ENCODE measurements around the gene ARSA.

The ARSA gene

GRCh38 chr22:50600538-50600937 lies 27.4 kb downstream of the ARSA start, which contains the start of gene MAPK8IP2:
Gene MAPK8IP2, plus strand, starts transcription at chr22:50600793. Its CDS starts 26 bp downstream, at chr22:50600819.
- CTCF ChIA-PET: no interaction called here
- POLR2A ChIA-PET: no interaction called here
- TF ChIP-seq, protein P1, sequence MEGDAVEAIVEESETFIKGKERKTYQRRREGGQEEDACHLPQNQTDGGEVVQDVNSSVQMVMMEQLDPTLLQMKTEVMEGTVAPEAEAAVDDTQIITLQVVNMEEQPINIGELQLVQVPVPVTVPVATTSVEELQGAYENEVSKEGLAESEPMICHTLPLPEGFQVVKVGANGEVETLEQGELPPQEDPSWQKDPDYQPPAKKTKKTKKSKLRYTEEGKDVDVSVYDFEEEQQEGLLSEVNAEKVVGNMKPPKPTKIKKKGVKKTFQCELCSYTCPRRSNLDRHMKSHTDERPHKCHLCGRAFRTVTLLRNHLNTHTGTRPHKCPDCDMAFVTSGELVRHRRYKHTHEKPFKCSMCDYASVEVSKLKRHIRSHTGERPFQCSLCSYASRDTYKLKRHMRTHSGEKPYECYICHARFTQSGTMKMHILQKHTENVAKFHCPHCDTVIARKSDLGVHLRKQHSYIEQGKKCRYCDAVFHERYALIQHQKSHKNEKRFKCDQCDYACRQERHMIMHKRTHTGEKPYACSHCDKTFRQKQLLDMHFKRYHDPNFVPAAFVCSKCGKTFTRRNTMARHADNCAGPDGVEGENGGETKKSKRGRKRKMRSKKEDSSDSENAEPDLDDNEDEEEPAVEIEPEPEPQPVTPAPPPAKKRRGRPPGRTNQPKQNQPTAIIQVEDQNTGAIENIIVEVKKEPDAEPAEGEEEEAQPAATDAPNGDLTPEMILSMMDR (IDR thresholded peaks at IDR 0.05; ENCODE audit: insufficient read depth, low read length, missing control alignments): no peak
- peak within 1 kb of the TSS; percentile 30 for H3K4me3 ChIP-seq (ENCODE audit: low read depth, low read length)
- DNase-seq (ENCODE audit: low read depth, low spot score): no peak

- CTCF ChIA-PET: no interaction called here
- POLR2A ChIA-PET: no interaction called here
- H3K4me3 ChIP-seq (ENCODE audit: low read depth, low read length): no peak overlapping the region
- TF ChIP-seq, protein P1 (IDR thresholded peaks at IDR 0.05; ENCODE audit: insufficient read depth, low read length, missing control alignments): no peak
- no peak for DNase-seq (ENCODE audit: low read depth, low spot score)
Measured at GRCh38 chr22:50599816-50600455, 28.0 kb downstream of the ARSA start.

- no peak for DNase-seq (ENCODE audit: low read depth, low spot score)
- TF ChIP-seq, protein P1 (IDR thresholded peaks at IDR 0.05; ENCODE audit: insufficient read depth, low read length, missing control alignments): no peak
- ChIA-PET POLR2A (no interaction called here), CTCF (interaction anchor here (1.5 kb wide), 1 partner anchor 34 kb away, joined by 5 read pairs; the partner anchor contains the start of gene SYCE3)
- H3K4me3 ChIP-seq (ENCODE audit: low read depth, low read length): no peak overlapping the region
Measured at GRCh38 chr22:50597097-50597496, 30.9 kb downstream of the ARSA start.

GRCh38 chr22:50595189-50595588 lies 32.8 kb downstream of the ARSA start:
- TF ChIP-seq, protein P1 (IDR thresholded peaks at IDR 0.05; ENCODE audit: insufficient read depth, low read length, missing control alignments): no peak
- ChIA-PET CTCF (no interaction called here), POLR2A (no interaction called here)
- no peak overlapping the region for H3K4me3 ChIP-seq (ENCODE audit: low read depth, low read length)
- DNase-seq (ENCODE audit: low read depth, low spot score): no peak

- DNase-seq (ENCODE audit: low read depth, low spot score): no peak
- TF ChIP-seq, protein P1 (IDR thresholded peaks at IDR 0.05; ENCODE audit: insufficient read depth, low read length, missing control alignments): no peak
- no peak overlapping the region for H3K4me3 ChIP-seq (ENCODE audit: low read depth, low read length)
- CTCF ChIA-PET: interaction anchor here (1.9 kb wide), 1 partner anchor 25 kb away, joined by 8 read pairs; the partner anchor contains the start of gene SYCE3
- POLR2A ChIA-PET: no interaction called here
Measured at GRCh38 chr22:50587407-50587806, 40.5 kb downstream of the ARSA start.

DNA sequence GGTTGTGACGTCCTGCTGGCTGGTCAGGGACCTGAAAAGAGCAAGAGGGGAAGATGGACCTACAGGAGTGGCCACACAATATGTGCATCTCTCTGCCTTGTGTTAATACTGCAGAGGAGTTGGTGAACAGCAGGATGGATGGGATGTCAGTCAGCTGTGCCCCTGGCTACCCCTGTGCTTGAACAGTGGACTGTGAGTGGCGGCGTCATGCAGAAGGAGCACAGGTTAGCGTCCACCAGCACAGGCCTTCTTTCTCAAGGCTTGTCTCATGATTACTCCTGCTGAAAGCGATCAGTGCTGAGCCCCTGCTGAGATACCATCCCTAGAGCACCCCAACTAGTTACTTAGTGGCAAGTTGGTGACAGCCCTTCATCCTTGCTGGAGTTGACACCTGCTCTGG lies 41.5 kb downstream of the ARSA start:
- ChIA-PET POLR2A (no interaction called here), CTCF (interaction anchor here (1.9 kb wide), 1 partner anchor 24 kb away, joined by 8 read pairs; the partner anchor contains the start of gene SYCE3)
- TF ChIP-seq, protein P1 (IDR thresholded peaks at IDR 0.05; ENCODE audit: insufficient read depth, low read length, missing control alignments): no peak
- no peak for DNase-seq (ENCODE audit: low read depth, low spot score)
- no peak overlapping the region for H3K4me3 ChIP-seq (ENCODE audit: low read depth, low read length)

All from AG04449 (cell line).